SU-DHL-6 (cell line): ENCODE data around the gene VPS37C.

Experiments used
- EZH2phosphoT487 ChIP-seq: fragments of 200-600 bp; sonication (generic), shearing (Covaris generic); conservative IDR thresholded peaks from 2 replicates; pipeline ENCODE4 v1.6.1; 2018; ENCODE audit warnings: mild to moderate bottlenecking, antibody characterized with exemption, low read length, moderate library complexity, mixed read lengths
- TF ChIP-seq, protein P1 (sequence below): fragments of 200-600 bp; sonication (generic); IDR thresholded peaks from one replicate; pipeline ENCODE4 v1.5.1; 2017; ENCODE audit warnings: antibody characterized with exemption, mild to moderate bottlenecking, low read length, moderate library complexity; ENCODE audit not compliant: insufficient read depth, poor library complexity, severe bottlenecking

DNA sequence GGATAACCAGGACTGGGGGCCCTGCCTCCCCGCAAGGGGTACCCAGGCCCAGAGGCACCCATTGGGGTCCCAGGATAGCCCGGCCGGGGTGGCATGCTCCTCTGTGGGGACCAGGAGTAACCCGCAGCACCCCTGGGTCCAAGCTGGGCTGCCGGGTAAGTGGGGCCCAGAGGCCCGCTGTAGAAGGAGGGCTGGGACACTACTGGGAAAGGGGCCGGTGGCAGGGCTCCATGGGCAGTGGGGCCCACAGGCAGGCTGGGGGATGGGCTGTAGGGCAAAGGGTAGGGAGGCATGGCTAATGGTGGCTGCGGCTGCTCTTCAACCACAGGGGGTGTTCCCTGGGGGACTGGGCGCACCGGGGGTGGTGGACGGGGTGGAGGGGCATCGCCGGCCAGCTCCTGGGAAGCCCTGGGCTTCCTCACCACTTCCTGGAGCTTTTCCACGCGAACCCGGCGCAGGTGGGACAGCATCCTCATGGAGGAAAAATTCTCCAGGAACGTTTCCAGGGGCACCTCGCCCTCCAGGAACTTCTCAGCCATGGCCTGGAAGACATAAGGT, 29.1 kb downstream of the VPS37C start:
- TF ChIP-seq EZH2phosphoT487, result no peak
- TF ChIP-seq, protein P1, sequence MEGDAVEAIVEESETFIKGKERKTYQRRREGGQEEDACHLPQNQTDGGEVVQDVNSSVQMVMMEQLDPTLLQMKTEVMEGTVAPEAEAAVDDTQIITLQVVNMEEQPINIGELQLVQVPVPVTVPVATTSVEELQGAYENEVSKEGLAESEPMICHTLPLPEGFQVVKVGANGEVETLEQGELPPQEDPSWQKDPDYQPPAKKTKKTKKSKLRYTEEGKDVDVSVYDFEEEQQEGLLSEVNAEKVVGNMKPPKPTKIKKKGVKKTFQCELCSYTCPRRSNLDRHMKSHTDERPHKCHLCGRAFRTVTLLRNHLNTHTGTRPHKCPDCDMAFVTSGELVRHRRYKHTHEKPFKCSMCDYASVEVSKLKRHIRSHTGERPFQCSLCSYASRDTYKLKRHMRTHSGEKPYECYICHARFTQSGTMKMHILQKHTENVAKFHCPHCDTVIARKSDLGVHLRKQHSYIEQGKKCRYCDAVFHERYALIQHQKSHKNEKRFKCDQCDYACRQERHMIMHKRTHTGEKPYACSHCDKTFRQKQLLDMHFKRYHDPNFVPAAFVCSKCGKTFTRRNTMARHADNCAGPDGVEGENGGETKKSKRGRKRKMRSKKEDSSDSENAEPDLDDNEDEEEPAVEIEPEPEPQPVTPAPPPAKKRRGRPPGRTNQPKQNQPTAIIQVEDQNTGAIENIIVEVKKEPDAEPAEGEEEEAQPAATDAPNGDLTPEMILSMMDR, result no peak
